H7 (cell line): Measurements from ENCODE around the gene CCHCR1. TPM values are rescaled to one million over a fixed set of nuclear protein-coding genes. Genes with fewer than 3 reads are reported as not detected.
A peak's percentile ranks its signal among the peaks of the same experiment; 100 is the strongest.

Source experiments
- DNase-seq: peaks from one replicate; pipeline ENCODE4 v3.0.0; 2012
- H3K27me3 ChIP-seq: 2 replicates; pipeline ENCODE4 v1.6.0; 2011; ENCODE audit warnings: mild to moderate bottlenecking, low read length; ENCODE audit not compliant: control insufficient read depth, insufficient read depth
- H3K36me3 ChIP-seq: replicated peaks from 2 replicates; pipeline ENCODE4 v1.5.1; 2011; ENCODE audit warnings: low read length; ENCODE audit not compliant: control insufficient read depth, insufficient read depth
- H3K4me3 ChIP-seq: 2 replicates; pipeline ENCODE4 v1.5.1; 2011; ENCODE audit warnings: low read depth, mild to moderate bottlenecking, control low read depth, low read length, moderate library complexity; ENCODE audit not compliant: insufficient read depth
- total RNA-seq: library from RNA; depleted of rRNA; stranded (reverse); fragments of >200 nt; shearing (Covaris generic); gene quantifications from 2 replicates; pipeline ENCODE4 v1.2.3, GENCODE V29; 2014

The CCHCR1 gene
- total RNA-seq, 1 experiment from 2014 or later, result 54.0 TPM

GRCh38 chr6:31116661-31117385 lies 40.8 kb downstream of the CCHCR1 start:
- no peaks in the 10 kb centered on the region for H3K27me3 ChIP-seq
- no peak overlapping the region for H3K4me3 ChIP-seq
- DNase-seq, result no peak
- no peaks in the 10 kb centered on the region for H3K36me3 ChIP-seq

GRCh38 chr6:31115941-31116560 lies 41.6 kb downstream of the CCHCR1 start:
- peak; percentile 23 for DNase-seq
- Histone ChIP-seq H3K36me3 (no peaks in the 10 kb centered on the region), H3K4me3 (no peak overlapping the region), H3K27me3 (no peaks in the 10 kb centered on the region)

GRCh38 chr6:31114970-31115849 lies 42.4 kb downstream of the CCHCR1 start:
- Histone ChIP-seq H3K4me3 (no peak overlapping the region), H3K27me3 (peaks cover 2% of the 10 kb centered on the region; the same call in 1 of the 2 replicates), H3K36me3 (no peaks in the 10 kb centered on the region)
- DNase-seq, result peak; percentile 61

- no peak within 1 kb of the TSS for H3K4me3 ChIP-seq
- H3K36me3 ChIP-seq, result no peaks in the 10 kb centered on the region
- peaks cover 6% of the 10 kb centered on the region; the same call in 1 of the 2 replicates for H3K27me3 ChIP-seq
- DNase-seq, result peak; percentile 49
Observed at GRCh38 chr6:31114541-31114878, 43.1 kb downstream of the CCHCR1 start, which contains the start of gene PSORS1C1. PSORS1C1 (plus strand) TSS chr6:31114800; CDS start chr6:31129633, 14,833 bp downstream.

GRCh38 chr6:31113861-31114540 lies 43.6 kb downstream of the CCHCR1 start:
- peaks cover 6% of the 10 kb centered on the region; the same call in 1 of the 2 replicates for H3K27me3 ChIP-seq
- peak; percentile 61 for DNase-seq
- H3K36me3 ChIP-seq, result no peaks in the 10 kb centered on the region
- no peak overlapping the region for H3K4me3 ChIP-seq

- peak; percentile 25 for DNase-seq
- Histone ChIP-seq H3K27me3 (peaks cover 6% of the 10 kb centered on the region; the same call in 1 of the 2 replicates), H3K36me3 (no peaks in the 10 kb centered on the region), H3K4me3 (no peak within 1 kb of the TSS)
Observed at GRCh38 chr6:31112478-31112877, 45.1 kb downstream of the CCHCR1 start, which contains the start of gene C6orf15. C6orf15 (minus strand) TSS chr6:31112575; CDS start chr6:31112555, 20 bp downstream.

- no peak overlapping the region for H3K4me3 ChIP-seq
- H3K27me3 ChIP-seq, result peaks cover 6% of the 10 kb centered on the region; the same call in 1 of the 2 replicates
- H3K36me3 ChIP-seq, result no peaks in the 10 kb centered on the region
- DNase-seq, result peak; percentile 23
Observed at GRCh38 chr6:31111712-31112111, 45.9 kb downstream of the CCHCR1 start.

GRCh38 chr6:31110825-31111582 lies 46.6 kb downstream of the CCHCR1 start:
- no peaks in the 10 kb centered on the region for H3K36me3 ChIP-seq
- H3K4me3 ChIP-seq, result no peak overlapping the region
- DNase-seq, result peak; percentile 73
- H3K27me3 ChIP-seq, result peaks cover 6% of the 10 kb centered on the region; the same call in 1 of the 2 replicates

GRCh38 chr6:31107052-31107451 lies 50.5 kb downstream of the CCHCR1 start:
- Histone ChIP-seq H3K27me3 (peaks cover 6% of the 10 kb centered on the region; the same call in 1 of the 2 replicates), H3K4me3 (no peak overlapping the region), H3K36me3 (no peaks in the 10 kb centered on the region)
- no peak for DNase-seq

GRCh38 chr6:31103136-31103535 lies 54.5 kb downstream of the CCHCR1 start:
- no peaks in the 10 kb centered on the region for H3K27me3 ChIP-seq
- H3K36me3 ChIP-seq, result no peaks in the 10 kb centered on the region
- no peak for DNase-seq
- no peak overlapping the region for H3K4me3 ChIP-seq

- DNase-seq, result no peak
- Histone ChIP-seq H3K36me3 (no peaks in the 10 kb centered on the region), H3K4me3 (no peak overlapping the region), H3K27me3 (no peaks in the 10 kb centered on the region)
Observed at GRCh38 chr6:31098449-31098938, 59.1 kb downstream of the CCHCR1 start.

- no peak for DNase-seq
- Histone ChIP-seq H3K4me3 (no peak overlapping the region), H3K27me3 (no peaks in the 10 kb centered on the region), H3K36me3 (no peaks in the 10 kb centered on the region)
Observed at GRCh38 chr6:31096656-31097055, 60.9 kb downstream of the CCHCR1 start.

- Histone ChIP-seq H3K36me3 (no peaks in the 10 kb centered on the region), H3K4me3 (no peak overlapping the region), H3K27me3 (no peaks in the 10 kb centered on the region)
- no peak for DNase-seq
Observed at GRCh38 chr6:31096215-31096614, 61.4 kb downstream of the CCHCR1 start.
